Transverse colon (tissue), 4 donors: ENCODE results near the gene BPIFB3. TPM values are rescaled to one million over a fixed set of nuclear protein-coding genes. Genes with fewer than 3 reads are reported as not detected.
A peak's percentile ranks its signal among the peaks of the same experiment; 100 is the strongest.
"Not testable (repeated sequence)": the region's sequence is repeated elsewhere in the genome, so short reads cannot be mapped to it uniquely, and the experiment has no call there.

Experiments
- DNase-seq: peaks from one replicate; pipeline ENCODE4 v3.0.0-alpha.2; 2019
- H3K27ac ChIP-seq, 4 donors: fragments of 200-600 bp; sonication (generic); 2 replicates each; pipeline ENCODE4 v1.5.1; 2016 to 2018; ENCODE audit warnings: inconsistent platforms in 4 of 4
- H3K27me3 ChIP-seq: fragments of 200-600 bp; sonication (generic); 2 replicates; pipeline ENCODE4 v1.5.1; 2017; ENCODE audit warnings: inconsistent platforms
- H3K36me3 ChIP-seq, 4 donors: fragments of 200-600 bp; sonication (generic); 2 replicates each; pipeline ENCODE4 v1.5.1; 2017 to 2019; ENCODE audit warnings: inconsistent platforms in 4 of 4
- H3K4me1 ChIP-seq, 4 donors: fragments of 200-600 bp; sonication (generic); 2 replicates each; pipeline ENCODE4 v1.5.1; 2017 to 2020; ENCODE audit warnings: inconsistent platforms in 4 of 4
- H3K4me3 ChIP-seq, 4 donors: fragments of 200-600 bp; sonication (generic); 1 replicate in 1 of 4; 2 replicates in 3 of 4; pipeline versions ENCODE4 v1.5.1 to v1.6.1; 2017 to 2019; ENCODE audit warnings: inconsistent platforms in 4 of 4
- H3K9me3 ChIP-seq, 2 donors: fragments of 200-600 bp; sonication (generic); 2 replicates each; pipeline ENCODE4 v1.5.1; 2017 to 2019; ENCODE audit warnings: inconsistent platforms in 2 of 2
- CTCF ChIP-seq, 5 experiments: fragments of 200-600 bp in 3 of 5; fragments of 450-650 bp in 2 of 5; sonication (generic) in 3 of 5; IDR thresholded peaks; 1 replicate in 2 of 5; 2 replicates in 3 of 5; pipeline ENCODE4 v1.5.1; 2016 to 2017; ENCODE audit warnings: antibody characterized with exemption in 5 of 5, inconsistent platforms in 3 of 5, mild to moderate bottlenecking in 2 of 5, moderate library complexity in 1 of 5
- EP300 ChIP-seq: sonication (generic); formaldehyde crosslinking; IDR thresholded peaks from one replicate; pipeline ENCODE4 v1.6.1; 2017; ENCODE audit warnings: antibody characterized with exemption, low read depth
- POLR2A ChIP-seq: fragments of 450-650 bp; IDR thresholded peaks from one replicate; pipeline ENCODE4 v1.6.1; 2016; ENCODE audit warnings: antibody characterized with exemption, mild to moderate bottlenecking, moderate library complexity
- POLR2AphosphoS5 ChIP-seq, 3 donors: sonication (generic); formaldehyde crosslinking; IDR thresholded peaks; one replicate each; pipeline ENCODE4 v1.6.1; 2016; ENCODE audit warnings: antibody characterized with exemption in 3 of 3
- WGBS, 2 donors: methylation state at CpG; one replicate each; pipeline ENCODE4 v1.1.5; 2018; ENCODE audit warnings: low coverage in 1 of 2; 5-methylcytosine and 5-hydroxymethylcytosine counted together
- in situ Hi-C, 4 donors: fragments of 200-750 bp; cut with MboI; loops; one replicate each; pipeline versions ENCODE4 v1.15.0 to v1.15.1; 2017; ENCODE audit warnings: low sequenced_read_pairs in 3 of 4, low pct_ligation_motif_present in 1 of 4, low pct_unique_long_range_greater_than_20kb in 1 of 4
- intact Hi-C: fragments of 100-400 bp; cut with DNase I; formaldehyde crosslinking; loops from one replicate; pipeline ENCODE4 v1.15.1; 2023; ENCODE audit warnings: low total_unique reads
- total RNA-seq, 4 donors: library from RNA; depleted of rRNA; stranded (reverse); fragments of >200 nt; gene quantifications; one replicate each; pipeline ENCODE4 v1.1.0, GENCODE V29; 2016

Gene BPIFB3
- total RNA-seq, 4 donors from 2014 or later, result not detected

- H3K36me3 ChIP-seq, H3K27me3 ChIP-seq, H3K27ac ChIP-seq, H3K4me3 ChIP-seq, in situ Hi-C loops, H3K9me3 ChIP-seq, intact Hi-C loops, DNase-seq, H3K4me1 ChIP-seq: not testable (repeated sequence)
- peak in 4 of 5 experiments; percentile 34 to 54 (median 38) for TF ChIP-seq CTCF (IDR thresholded peaks at IDR 0.05)
- 54% methylated on average over 6 of the region's 6 CpGs; no CpG with 5 or more reads in 1 of the 2 donors for WGBS, 2 donors
Observed at GRCh38 chr20:33095902-33096584, 42.3 kb downstream of the BPIFB3 start.

GRCh38 chr20:33097001-33097400 is 43.3 kb downstream of the BPIFB3 start:
- H3K4me1 ChIP-seq, result no peaks in the 10 kb centered on the region
- H3K4me3 ChIP-seq, result no peak overlapping the region
- TF ChIP-seq CTCF (IDR thresholded peaks at IDR 0.05), result no peak
- intact Hi-C loops (no loop called here), in situ Hi-C loops (no loop called here)
- no peaks in the 10 kb centered on the region for H3K36me3 ChIP-seq
- H3K9me3 ChIP-seq, result no peaks in the 10 kb centered on the region
- no peaks in the 10 kb centered on the region for H3K27me3 ChIP-seq
- WGBS, 2 donors, result 63% methylated on average over 4 of the region's 4 CpGs; no CpG with 5 or more reads in 1 of the 2 donors
- H3K27ac ChIP-seq, result no peak overlapping the region
- DNase-seq, result no peak

GRCh38 chr20:33099843-33100538 is 46.3 kb downstream of the BPIFB3 start:
- no peak for DNase-seq
- WGBS, 2 donors, result 57 to 60% methylated on average over 2 to 10 of the region's 10 CpGs
- Histone ChIP-seq H3K9me3 (no peaks in the 10 kb centered on the region), H3K27me3 (no peaks in the 10 kb centered on the region), H3K36me3 (no peaks in the 10 kb centered on the region), H3K27ac (no peak overlapping the region), H3K4me1 (no peaks in the 10 kb centered on the region), H3K4me3 (no peak overlapping the region)
- TF ChIP-seq POLR2A, result no peak
- no peak for TF ChIP-seq CTCF (IDR thresholded peaks at IDR 0.05)
- TF ChIP-seq EP300, result no peak
- intact Hi-C loops (no loop called here), in situ Hi-C loops (no loop called here)

GRCh38 chr20:33103556-33103955 is 49.9 kb downstream of the BPIFB3 start:
- no peaks in the 10 kb centered on the region for H3K27me3 ChIP-seq
- no peaks in the 10 kb centered on the region for H3K9me3 ChIP-seq
- no peak for DNase-seq
- no peak overlapping the region for H3K4me3 ChIP-seq
- H3K36me3 ChIP-seq, result no peaks in the 10 kb centered on the region
- in situ Hi-C loops, result no loop called here
- no peak overlapping the region for H3K27ac ChIP-seq
- 71 to 72% methylated on average over 2 to 3 of the region's 3 CpGs for WGBS, 2 donors
- TF ChIP-seq EP300 (no peak), POLR2AphosphoS5 (IDR thresholded peaks at IDR 0.05) (no peak), CTCF (IDR thresholded peaks at IDR 0.05) (no peak), POLR2A (no peak)
- intact Hi-C loops, result no loop called here
- H3K4me1 ChIP-seq, result no peaks in the 10 kb centered on the region
